ENCODE data around the gene BCLAF1.

BCLAF1 gene, protein sequence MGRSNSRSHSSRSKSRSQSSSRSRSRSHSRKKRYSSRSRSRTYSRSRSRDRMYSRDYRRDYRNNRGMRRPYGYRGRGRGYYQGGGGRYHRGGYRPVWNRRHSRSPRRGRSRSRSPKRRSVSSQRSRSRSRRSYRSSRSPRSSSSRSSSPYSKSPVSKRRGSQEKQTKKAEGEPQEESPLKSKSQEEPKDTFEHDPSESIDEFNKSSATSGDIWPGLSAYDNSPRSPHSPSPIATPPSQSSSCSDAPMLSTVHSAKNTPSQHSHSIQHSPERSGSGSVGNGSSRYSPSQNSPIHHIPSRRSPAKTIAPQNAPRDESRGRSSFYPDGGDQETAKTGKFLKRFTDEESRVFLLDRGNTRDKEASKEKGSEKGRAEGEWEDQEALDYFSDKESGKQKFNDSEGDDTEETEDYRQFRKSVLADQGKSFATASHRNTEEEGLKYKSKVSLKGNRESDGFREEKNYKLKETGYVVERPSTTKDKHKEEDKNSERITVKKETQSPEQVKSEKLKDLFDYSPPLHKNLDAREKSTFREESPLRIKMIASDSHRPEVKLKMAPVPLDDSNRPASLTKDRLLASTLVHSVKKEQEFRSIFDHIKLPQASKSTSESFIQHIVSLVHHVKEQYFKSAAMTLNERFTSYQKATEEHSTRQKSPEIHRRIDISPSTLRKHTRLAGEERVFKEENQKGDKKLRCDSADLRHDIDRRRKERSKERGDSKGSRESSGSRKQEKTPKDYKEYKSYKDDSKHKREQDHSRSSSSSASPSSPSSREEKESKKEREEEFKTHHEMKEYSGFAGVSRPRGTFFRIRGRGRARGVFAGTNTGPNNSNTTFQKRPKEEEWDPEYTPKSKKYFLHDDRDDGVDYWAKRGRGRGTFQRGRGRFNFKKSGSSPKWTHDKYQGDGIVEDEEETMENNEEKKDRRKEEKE

DNA sequence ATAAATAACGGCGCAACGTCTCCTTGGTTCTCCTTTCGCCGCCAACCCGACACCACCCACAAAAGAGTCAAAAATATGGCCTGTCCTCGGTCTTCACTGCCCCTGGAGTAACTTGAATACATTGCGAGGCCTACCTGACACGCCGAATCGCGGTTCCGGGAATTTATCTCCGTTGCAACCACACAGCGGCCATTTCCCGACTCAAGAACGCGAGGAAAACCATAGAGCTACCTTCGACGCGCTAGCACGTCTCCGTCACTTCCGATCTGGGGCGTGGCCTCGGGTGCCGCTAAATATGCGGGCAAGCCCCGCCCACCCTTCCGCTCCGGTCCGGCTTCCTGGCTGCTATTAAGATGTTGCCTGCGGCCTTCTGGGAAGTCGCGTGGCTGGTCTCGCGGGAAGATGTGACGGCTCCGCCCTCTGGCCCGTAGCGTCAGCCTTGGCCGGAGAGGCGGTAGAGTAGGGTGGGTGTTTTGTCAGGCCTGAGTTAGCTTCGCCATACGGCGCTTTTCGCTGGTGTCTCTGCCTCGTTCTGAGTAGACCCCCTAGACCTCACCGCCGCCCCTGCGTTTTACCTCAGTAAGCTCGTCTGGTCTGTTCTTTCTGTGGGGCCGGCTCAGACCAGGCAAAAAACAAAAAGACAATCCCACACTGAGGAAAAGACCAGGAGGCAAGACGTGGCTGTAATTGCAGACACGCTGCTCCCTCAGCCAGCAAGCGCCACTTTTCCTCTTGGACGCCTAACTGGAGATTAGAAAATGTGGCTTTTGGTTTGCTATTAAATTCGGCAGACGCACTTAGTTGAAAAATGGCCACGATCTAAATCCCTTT, at the start of gene BCLAF1:
TSS of gene BCLAF1 (minus strand) at position 268 of the 831 bp plus-strand sequence. CDS start 9,980 bp downstream, outside the sequence.
- TF ChIP-seq MYC (IDR thresholded peaks at IDR 0.05; ENCODE audit: low read depth, low read length), result peak; percentile 84; the same call in 1 of the 2 replicates
- TF ChIP-seq POLR2A (IDR thresholded peaks at IDR 0.05; ENCODE audit: extremely low read depth, insufficient read length), result peak; percentile 96
- TF ChIP-seq, protein P1, sequence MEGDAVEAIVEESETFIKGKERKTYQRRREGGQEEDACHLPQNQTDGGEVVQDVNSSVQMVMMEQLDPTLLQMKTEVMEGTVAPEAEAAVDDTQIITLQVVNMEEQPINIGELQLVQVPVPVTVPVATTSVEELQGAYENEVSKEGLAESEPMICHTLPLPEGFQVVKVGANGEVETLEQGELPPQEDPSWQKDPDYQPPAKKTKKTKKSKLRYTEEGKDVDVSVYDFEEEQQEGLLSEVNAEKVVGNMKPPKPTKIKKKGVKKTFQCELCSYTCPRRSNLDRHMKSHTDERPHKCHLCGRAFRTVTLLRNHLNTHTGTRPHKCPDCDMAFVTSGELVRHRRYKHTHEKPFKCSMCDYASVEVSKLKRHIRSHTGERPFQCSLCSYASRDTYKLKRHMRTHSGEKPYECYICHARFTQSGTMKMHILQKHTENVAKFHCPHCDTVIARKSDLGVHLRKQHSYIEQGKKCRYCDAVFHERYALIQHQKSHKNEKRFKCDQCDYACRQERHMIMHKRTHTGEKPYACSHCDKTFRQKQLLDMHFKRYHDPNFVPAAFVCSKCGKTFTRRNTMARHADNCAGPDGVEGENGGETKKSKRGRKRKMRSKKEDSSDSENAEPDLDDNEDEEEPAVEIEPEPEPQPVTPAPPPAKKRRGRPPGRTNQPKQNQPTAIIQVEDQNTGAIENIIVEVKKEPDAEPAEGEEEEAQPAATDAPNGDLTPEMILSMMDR (IDR thresholded peaks at IDR 0.05; ENCODE audit: low read depth, low read length), result no peak
- TF ChIP-seq, protein P2, sequence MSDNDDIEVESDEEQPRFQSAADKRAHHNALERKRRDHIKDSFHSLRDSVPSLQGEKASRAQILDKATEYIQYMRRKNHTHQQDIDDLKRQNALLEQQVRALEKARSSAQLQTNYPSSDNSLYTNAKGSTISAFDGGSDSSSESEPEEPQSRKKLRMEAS (IDR thresholded peaks at IDR 0.05; ENCODE audit: low read depth, low read length), result peak; percentile 63; the same call in 1 of the 2 replicates
- DNase-seq (ENCODE audit: low read depth), result peak; percentile 99
- H3K4me3 ChIP-seq (ENCODE audit: low read depth, low read length), result peak within 1 kb of the TSS; percentile 97

DNA sequence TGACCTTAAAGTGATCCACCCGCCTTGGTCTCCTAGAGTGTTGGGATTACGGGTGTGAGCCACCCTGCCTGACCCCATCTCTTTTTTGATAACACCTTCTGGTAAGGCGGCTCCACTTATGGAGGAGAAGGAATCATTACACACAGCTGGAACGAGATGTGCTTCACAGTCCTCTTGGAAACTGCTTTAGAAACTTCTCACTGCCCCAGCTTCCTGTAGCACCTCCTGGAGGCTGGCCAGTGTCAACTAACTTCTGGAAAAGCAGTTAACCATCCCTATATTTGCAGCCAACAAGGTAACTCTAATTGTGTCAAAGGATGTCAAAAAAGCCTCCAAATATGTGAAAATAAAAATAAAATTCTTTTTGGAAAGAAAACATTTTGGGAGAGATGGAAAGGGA, 48.8 kb upstream of the BCLAF1 start:
- DNase-seq (ENCODE audit: low read depth), result no peak
- no peak overlapping the region for H3K4me3 ChIP-seq (ENCODE audit: low read depth, low read length)
- TF ChIP-seq POLR2A (IDR thresholded peaks at IDR 0.05; ENCODE audit: extremely low read depth, insufficient read length) (no peak), MYC (IDR thresholded peaks at IDR 0.05; ENCODE audit: low read depth, low read length) (no peak)
- TF ChIP-seq, protein P1 (IDR thresholded peaks at IDR 0.05; ENCODE audit: low read depth, low read length), result no peak
- TF ChIP-seq, protein P2 (IDR thresholded peaks at IDR 0.05; ENCODE audit: low read depth, low read length), result no peak

DNA sequence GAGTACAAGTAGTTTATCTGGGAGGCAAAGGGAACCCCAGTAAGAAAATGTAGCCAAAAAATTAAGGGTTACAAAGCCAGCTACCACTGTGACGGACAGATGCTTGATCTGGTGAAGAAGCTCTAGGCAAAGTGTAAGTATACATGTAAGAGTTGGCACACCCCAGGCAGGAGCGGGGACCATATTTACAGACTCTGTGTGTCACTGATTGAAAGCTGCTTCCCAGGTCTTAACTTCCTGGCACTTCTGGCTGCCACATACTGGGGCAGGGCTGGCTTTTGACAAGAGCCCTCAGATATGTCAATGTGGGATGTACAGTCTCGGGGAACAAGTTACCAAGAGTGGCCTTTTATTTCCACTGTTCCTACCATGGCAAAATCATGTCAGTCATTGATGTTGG, 48.0 kb upstream of the BCLAF1 start:
- TF ChIP-seq POLR2A (IDR thresholded peaks at IDR 0.05; ENCODE audit: extremely low read depth, insufficient read length), result no peak
- TF ChIP-seq, protein P2 (IDR thresholded peaks at IDR 0.05; ENCODE audit: low read depth, low read length), result no peak
- TF ChIP-seq, protein P1 (IDR thresholded peaks at IDR 0.05; ENCODE audit: low read depth, low read length), result no peak
- no peak for TF ChIP-seq MYC (IDR thresholded peaks at IDR 0.05; ENCODE audit: low read depth, low read length)
- no peak overlapping the region for H3K4me3 ChIP-seq (ENCODE audit: low read depth, low read length)
- DNase-seq (ENCODE audit: low read depth), result no peak

DNA sequence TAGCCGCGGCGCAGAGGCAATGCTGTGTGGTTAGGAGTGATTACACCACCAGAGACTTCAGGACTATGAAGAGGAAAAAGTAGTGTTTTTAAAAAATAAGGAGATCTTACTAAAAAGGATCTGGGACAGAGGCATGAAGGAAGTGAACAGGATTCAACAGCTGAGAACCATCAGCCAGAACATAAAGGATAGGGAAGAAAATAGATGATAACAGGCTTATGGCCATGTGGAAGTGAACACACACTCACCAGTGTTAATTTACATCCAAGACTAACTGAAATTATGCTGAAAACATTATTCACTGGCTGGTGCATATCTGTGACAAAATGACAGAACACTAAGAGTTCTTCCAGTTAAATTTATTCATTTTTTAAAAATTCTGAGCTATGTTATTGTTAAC, 47.5 kb upstream of the BCLAF1 start:
- no peak overlapping the region for H3K4me3 ChIP-seq (ENCODE audit: low read depth, low read length)
- TF ChIP-seq POLR2A (IDR thresholded peaks at IDR 0.05; ENCODE audit: extremely low read depth, insufficient read length) (no peak), MYC (IDR thresholded peaks at IDR 0.05; ENCODE audit: low read depth, low read length) (no peak)
- TF ChIP-seq, protein P2 (IDR thresholded peaks at IDR 0.05; ENCODE audit: low read depth, low read length), result no peak
- TF ChIP-seq, protein P1 (IDR thresholded peaks at IDR 0.05; ENCODE audit: low read depth, low read length), result no peak
- DNase-seq (ENCODE audit: low read depth), result no peak

Data from NB4 (cell line).